Pancreas (tissue), 10 donors: Measurements from ENCODE around the gene SLC16A1. TPM values are rescaled to one million over a fixed set of nuclear protein-coding genes. Genes with fewer than 3 reads are reported as not detected.

Experiments
- ATAC-seq, 4 donors: fragments of 200-7000 bp; cut with Tn5 transposase; one replicate each; pipeline versions ENCODE4 v1.8.0 to v1.9.1; 2020; ENCODE audit warnings: mild to moderate bottlenecking in 4 of 4, moderate library complexity in 4 of 4
- DNase-seq, 6 donors: peaks; one replicate each; pipeline ENCODE4 v3.0.0-alpha.2; 2020
- FAIRE-seq: peaks from 2 replicates; lab custom pipeline; 2012; peaks lifted over from hg19 to GRCh38; lab: Jason Lieb, UNC
- H3K27ac ChIP-seq, 4 donors: fragments of 200-600 bp; sonication (generic); 1 replicate in 3 of 4; 2 replicates in 1 of 4; pipeline versions ENCODE4 v1.5.0 to v1.8.0; 2020
- H3K27me3 ChIP-seq, 4 donors: fragments of 200-600 bp; one replicate each; pipeline ENCODE4 v1.8.0; 2021
- H3K36me3 ChIP-seq, 3 donors: fragments of 200-600 bp; sonication (generic) in 1 of 3; one replicate each; pipeline versions ENCODE4 v1.5.0 to v1.8.0; 2020 to 2021
- H3K4me1 ChIP-seq, 3 donors: fragments of 200-600 bp; one replicate each; pipeline ENCODE4 v1.8.0; 2021
- H3K4me3 ChIP-seq, 4 donors: fragments of 200-600 bp; sonication (generic) in 2 of 4; one replicate each; pipeline versions ENCODE4 v1.5.0 to v1.8.0; 2020 to 2021
- H3K9me3 ChIP-seq, 4 donors: fragments of 200-600 bp; one replicate each; pipeline ENCODE4 v1.8.0; 2021
- WGBS, 2 donors: extraction: QIAGEN DNeasy Blood & Tissue Kit; methylation state at CpG; one replicate each; pipeline ENCODE4 v1.1.7; 2013; 5-methylcytosine and 5-hydroxymethylcytosine counted together
- intact Hi-C, 3 donors: fragments of 100-400 bp; cut with DNase I; formaldehyde crosslinking; loops; one replicate each; pipeline versions ENCODE4 v1.11.1 to v1.14.2; 2022
- polyA plus RNA-seq, 2 donors: library from polyadenylated mRNA; stranded (reverse); fragments of 200-250 nt; gene quantifications; one replicate each; pipeline ENCODE4 v1.2.3, GENCODE V29; 2013
- total RNA-seq, 6 donors: library from RNA; stranded (reverse); fragmentation: NEBNext Ultra II Directional in 4 of 6; extraction: Animal tissue kit (Norgen Biotek cat#: 25700) in 4 of 6; gene quantifications; one replicate each; pipeline versions ENCODE4 v1.2.1 to v1.2.4, GENCODE V29; 2021 to 2023
- TF ChIP-seq, protein P1 (sequence below), 4 donors: fragments of 200-600 bp; sonication (generic) in 3 of 4; IDR thresholded peaks; one replicate each; pipeline versions ENCODE4 v1.5.0 to v1.8.0; 2021; ENCODE audit warnings: antibody characterized with exemption in 4 of 4
- donor health status: healthy with polysubstance abuse.
- donor health status: DM: no; HTN: no; CAD: no; lungs with moderate emphysema.
- donor health status: DM: no; HTN: no; CAD: no.
- donor health status: control.
- donor health status: control.
- donor health status: Bipolar disorder and iron deficiency.
- donor health status: DM: yes; HTN: yes; CAD: no.
- donor health status: DM: no; HTN: no; CAD: no.
- donor health status: DM: no; HTN: no; CAD: no.
- donor health status: DM: yes; HTN: yes; CAD: no.

Gene SLC16A1
- total and polyA plus RNA-seq, 8 donors: 0.42 to 5.2 (median 2.1) TPM

GRCh38 chr1:112862753-112863426, 93.1 kb downstream of the SLC16A1 start:
- Histone ChIP-seq H3K27ac (no peak overlapping the region), H3K9me3 (no peaks in the 10 kb centered on the region), H3K4me1 (no peaks in the 10 kb centered on the region), H3K4me3 (no peak overlapping the region), H3K36me3 (no peaks in the 10 kb centered on the region), H3K27me3 (no peaks in the 10 kb centered on the region)
- 85 to 89% methylated on average over 5 of the region's 5 CpGs for WGBS, 2 donors
- DNase-seq (no peak), FAIRE-seq (no peak), ATAC-seq (no peak)
- TF ChIP-seq, protein P1, sequence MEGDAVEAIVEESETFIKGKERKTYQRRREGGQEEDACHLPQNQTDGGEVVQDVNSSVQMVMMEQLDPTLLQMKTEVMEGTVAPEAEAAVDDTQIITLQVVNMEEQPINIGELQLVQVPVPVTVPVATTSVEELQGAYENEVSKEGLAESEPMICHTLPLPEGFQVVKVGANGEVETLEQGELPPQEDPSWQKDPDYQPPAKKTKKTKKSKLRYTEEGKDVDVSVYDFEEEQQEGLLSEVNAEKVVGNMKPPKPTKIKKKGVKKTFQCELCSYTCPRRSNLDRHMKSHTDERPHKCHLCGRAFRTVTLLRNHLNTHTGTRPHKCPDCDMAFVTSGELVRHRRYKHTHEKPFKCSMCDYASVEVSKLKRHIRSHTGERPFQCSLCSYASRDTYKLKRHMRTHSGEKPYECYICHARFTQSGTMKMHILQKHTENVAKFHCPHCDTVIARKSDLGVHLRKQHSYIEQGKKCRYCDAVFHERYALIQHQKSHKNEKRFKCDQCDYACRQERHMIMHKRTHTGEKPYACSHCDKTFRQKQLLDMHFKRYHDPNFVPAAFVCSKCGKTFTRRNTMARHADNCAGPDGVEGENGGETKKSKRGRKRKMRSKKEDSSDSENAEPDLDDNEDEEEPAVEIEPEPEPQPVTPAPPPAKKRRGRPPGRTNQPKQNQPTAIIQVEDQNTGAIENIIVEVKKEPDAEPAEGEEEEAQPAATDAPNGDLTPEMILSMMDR (IDR thresholded peaks at IDR 0.05): no peak
- intact Hi-C loops: no loop called here

Other genes with a start within 250 kb of the SLC16A1 start
- 100 to 1,000 TPM in 1 of 6 donors, 10 to 100 TPM in 5; 44.0 to 105 (median 53.5) TPM for gene RHOC, start 249.1 kb downstream of the SLC16A1 start, total RNA-seq
- gene RHOC, start 249.1 kb downstream of the SLC16A1 start, polyA plus RNA-seq: 10 to 100 TPM; 91.5 to 94.5 TPM
- gene PPM1J, start 240.9 kb downstream of the SLC16A1 start, total RNA-seq: 1 to 10 TPM in 1 of 6 donors, under 1 TPM in 5; 0.20 to 1.6 (median 0.87) TPM
- 1 to 10 TPM in 1 of 2 donors, under 1 TPM in 1; 0.68 to 1.1 TPM for gene PPM1J, start 240.9 kb downstream of the SLC16A1 start, polyA plus RNA-seq
- gene LRIG2, start 117.0 kb upstream of the SLC16A1 start, total RNA-seq: 1 to 10 TPM; 2.8 to 8.5 (median 4.5) TPM
- 1 to 10 TPM; 2.4 to 4.0 TPM for gene LRIG2, start 117.0 kb upstream of the SLC16A1 start, polyA plus RNA-seq